NCI-H187 (cell line): ENCODE data around the gene FRMD4A.

ENCODE experiments used
- DNase-seq, 2 experiments: peaks; one replicate each; lab custom pipeline; 2025; lab: John Stamatoyannopoulos, UW

FRMD4A gene

DNA sequence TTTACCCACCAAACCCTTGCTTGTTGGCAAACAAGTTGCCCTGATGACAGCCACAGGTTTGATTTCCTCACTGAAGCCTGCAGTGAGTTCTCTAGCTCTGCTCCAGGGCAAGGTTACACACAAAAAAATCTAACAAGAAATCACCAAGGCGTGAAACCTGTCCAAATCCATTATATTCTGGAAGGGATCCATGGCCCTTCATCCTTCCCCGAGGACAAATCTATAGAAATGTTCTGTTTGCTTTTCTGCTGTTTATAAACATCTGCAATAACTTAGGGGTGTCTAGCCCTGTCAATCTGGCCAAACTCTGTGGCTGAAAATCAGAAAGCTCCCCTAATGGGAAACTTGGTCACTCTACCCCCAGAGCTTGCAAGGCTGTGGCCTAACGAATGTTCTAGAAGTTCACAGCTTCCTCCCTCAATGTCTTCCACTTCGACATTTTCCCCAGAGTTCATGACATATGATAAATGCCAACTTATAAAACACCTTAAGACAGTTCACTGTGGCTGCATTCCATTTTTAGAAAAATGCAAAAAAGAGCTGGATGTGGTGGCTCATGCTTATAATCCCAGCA is 579.4 kb downstream of the FRMD4A start:
- no peak for DNase-seq

DNA sequence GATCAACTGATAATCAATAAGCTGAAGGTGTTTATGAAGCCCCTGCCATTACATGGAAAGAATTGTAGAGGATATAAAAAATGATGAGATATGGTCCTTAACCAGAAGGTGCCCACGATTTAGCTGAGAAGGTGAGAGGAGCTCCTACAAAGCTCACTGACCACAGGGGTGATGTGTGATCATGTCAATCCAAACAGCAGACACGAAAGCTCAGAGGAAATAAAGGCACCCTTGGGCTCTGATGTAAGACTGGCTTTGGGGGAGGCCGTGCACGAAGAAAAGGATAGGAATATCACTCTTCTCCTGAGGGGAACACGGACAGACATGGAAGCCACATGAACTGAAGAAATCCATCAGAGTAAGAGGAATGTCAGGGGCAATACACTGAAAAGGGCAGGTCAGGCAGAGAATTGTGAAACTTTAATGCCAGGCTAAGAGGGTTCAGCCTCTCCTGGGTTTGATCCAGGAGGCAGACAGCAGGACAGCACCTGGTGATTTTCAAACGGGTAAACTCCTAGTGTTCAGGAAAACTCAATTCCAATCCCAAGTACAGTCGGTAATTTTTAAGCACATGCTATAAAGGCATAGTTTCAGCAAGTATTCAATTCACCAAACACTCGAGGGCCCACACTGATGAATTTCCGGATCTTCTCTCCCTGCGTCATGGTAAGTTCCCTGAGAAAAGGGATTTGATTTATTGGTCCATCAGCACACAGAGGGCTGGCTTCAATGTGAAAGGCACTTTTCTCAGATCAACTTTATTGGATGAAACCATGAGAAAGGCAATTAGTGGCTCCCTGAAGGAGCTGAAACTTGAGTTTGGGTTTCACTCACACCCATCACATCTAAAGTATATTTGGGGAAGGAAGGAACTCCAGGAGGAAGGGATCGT is 580.2 kb downstream of the FRMD4A start:
- no peak for DNase-seq

DNA sequence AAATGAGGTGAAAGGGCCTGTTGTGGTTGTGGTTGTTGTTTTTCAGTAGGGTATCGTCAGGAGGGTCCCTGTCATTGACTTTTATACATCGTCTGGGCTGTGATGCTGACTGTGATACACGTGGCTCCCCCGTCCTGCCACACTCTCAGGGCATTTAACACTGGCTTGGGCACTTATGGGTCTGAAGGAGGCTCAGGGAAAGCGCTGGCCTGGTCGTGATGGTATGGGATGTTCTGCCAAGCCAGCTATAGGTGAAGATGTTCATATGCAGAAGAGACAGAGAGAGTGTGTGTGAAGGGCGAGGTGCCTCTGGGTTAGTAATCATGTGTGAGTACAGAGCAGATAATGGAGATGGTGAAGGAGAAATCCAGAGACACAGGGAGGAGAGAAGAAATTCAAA is 585.5 kb downstream of the FRMD4A start:
- no peak for DNase-seq

DNA sequence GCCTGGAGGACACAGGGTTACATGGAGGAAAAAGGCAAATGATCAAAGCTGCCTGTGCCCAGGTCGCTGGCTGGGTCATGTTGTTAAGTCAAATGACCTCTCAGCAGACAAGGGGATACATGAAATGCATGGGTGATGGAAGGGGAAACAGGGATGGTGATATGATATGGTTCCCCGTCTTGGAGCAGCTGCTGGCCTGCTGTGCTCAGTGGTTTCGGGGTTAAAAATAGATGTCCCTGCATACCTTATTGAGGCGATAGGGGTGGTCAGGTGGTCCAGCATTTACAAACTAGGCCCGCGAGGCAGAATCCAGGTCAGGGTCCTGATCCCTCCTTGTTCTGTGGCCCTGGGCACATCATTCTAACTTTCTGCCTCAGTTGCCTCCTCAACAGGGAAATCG is 586.8 kb downstream of the FRMD4A start:
- DNase-seq, result no peak

DNA sequence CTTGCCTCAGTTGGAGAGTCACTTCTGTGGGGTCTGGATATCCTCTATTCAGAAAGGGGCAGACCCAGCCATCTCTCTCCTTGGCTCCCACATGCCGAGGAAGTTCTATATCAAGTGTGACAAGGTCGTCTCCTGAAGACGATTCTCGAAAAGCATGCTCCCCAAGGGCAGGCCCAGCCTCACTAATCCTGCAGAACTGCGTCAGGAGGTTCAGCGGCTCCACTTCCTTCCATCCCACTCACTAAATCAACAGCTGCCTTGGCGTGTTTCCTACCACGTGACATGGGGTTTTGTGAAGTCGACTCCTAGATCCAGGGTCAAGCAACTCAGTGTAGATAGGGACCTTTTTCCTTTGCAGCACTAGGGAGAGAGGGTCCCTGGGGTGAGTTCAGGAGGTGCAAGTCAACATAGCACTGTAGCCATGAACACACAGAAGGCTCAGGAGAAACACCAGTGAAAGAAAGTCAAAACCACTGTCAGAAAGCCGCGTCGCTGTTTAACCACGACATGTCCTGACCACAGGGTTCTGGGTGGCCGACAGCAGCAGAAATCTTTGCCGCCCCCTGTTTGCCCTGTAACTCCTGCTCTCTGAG is 587.5 kb downstream of the FRMD4A start:
- DNase-seq, result no peak

DNA sequence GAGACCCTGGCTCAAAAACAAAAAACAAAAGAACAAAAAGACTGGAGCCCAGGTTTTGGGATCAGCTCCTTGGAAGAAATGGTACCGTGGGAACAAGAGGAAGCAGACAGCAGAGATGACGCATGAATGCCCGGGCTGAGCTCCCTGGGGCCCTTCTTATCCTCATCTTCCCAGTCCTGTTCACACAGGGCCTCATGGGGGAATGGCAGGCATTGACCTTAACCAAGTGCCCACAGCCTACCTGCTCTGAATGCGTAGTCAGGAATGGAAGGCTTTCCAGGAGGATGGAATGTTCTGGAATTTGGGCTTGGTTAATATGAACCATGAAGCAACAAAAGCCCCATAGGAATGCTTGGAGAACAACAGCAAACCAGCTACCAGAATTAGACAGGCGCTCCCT is 589.3 kb downstream of the FRMD4A start:
- DNase-seq, result no peak

DNA sequence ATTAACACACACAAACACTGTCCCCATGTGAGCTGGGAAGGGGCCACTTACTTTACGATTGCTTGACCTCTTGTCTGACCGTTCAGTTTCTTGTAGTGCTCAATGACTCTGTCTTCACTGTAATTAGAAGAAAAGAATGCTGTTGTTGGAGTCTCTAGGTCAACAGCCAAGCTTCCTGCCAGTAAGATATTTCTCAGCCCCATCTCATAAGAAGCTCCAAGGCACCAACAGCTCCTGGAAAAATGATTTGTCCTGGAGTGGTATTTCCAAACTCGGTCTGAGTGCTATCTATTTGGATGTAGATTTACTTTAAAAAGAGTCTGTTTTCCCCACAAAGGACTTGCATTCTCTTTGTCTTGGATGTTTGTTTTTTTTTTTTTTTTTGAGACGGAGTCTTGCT is 590.3 kb downstream of the FRMD4A start:
- no peak for DNase-seq

DNA sequence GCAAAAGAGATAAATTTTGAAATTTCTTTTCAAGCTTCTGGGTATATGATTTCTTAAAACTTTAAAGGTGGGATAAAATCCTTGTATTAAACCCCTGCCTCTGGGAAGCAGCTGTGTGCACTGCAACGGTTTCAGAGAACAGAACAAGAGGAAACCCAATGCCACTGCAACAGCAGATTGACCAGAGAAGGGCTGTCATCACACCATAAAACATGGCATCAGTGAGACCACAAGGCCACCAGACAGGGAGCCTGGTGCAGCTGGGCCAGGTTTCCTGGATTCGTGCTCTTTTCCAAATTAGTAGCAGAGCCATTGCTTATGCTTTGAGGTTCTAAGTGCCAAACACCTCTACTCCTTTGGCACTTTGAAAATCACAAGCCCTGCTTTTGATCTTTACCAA is 591.5 kb downstream of the FRMD4A start:
- no peak for DNase-seq

DNA sequence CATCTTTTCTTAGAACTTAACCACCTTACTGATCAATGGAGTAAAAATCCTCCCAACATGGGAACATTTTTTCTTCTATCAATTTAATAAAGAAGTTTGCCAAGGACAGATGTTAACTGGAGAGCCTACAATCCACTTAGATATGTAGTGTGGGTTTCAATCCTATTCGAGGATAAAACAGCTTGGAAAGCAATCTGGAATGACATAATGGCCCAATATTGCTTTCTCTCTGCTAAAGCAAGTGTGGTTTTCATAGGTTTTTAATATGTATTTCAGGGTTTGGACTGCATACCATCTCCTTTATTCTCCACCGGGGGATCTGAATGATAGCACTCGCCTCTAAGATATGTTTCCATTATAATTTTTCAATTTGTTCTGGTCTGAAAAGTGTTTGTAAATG is 594.2 kb downstream of the FRMD4A start:
- DNase-seq, result no peak

DNA sequence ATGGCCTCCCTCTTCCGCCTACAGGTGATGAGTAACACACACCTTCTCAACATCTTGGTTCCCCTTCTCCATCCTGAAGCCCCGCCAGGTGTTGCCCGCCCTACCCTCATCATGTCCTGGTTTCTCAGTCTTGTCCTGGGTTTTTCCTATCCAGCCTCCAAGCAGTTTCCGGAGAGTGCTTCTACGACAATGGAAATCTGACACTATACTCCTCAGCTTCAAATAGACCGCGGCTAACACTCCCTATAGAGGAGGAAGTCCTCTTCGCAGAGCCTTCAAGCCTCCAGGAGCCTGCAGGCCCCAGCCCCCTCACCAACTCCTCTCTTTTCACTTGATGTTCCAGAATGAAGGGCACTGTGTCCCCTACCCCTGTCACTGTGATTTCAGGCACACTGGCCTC is 596.6 kb downstream of the FRMD4A start:
- DNase-seq, result peak in 1 of 2 experiments; percentile 25

DNA sequence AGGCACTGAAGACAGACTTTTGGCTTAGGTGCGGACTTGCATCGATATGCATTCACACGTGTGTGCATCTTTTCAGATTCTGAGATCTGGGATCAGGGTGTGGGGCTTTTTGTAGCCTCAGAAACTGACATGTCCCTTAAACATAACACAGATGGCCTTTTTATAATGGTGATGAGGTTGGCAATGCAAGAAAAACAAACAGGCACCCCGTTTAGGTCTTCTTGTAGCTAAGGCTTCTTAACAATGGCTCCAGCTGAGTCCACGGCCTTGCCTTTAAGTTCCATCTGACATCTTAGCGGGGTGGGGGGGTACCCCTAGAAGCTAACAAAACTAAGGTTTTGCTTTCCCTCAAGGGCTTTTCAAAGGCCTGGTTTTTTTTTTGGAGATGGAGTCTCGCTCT is 597.7 kb downstream of the FRMD4A start:
- no peak for DNase-seq

DNA sequence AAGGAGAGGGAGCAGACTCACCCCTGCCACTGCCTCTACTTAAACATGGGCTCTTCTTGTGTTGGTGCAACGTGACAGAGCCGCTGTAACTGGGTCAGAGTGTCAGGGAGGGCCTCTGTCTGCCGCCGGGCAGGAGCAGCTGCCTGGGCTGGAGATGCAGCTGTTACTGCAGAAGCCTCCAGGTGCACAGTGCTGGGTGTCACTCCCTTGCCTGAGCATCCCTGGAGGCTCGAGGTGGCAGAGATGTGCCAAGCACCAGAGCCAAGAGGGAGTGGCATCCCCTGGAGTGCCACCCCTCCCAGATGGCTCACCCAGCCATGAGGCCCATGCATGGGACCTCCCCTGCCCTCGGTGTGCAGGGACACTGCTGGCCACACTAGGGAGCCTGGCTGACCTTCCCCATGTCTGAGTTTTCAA is 598.3 kb downstream of the FRMD4A start:
- no peak for DNase-seq

DNA sequence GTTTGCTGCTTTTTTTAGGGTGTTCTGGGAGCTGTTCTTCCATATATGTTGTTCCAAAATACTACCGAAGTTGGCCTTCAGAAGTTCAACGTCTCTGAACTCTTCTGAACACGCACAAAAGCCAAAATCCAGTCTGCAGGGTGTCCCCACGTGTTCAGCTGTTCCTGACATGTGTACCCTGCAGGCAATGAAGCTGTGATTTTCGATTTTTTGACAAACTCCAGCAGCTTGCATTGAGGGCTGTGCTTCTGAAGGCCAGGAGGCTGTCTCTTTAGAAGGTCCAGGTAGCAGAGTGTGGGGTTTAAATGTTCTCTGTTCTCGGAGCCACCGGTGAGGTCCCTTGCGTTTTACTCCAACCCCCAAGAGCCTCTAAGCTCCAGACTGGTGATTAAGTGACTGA is 598.9 kb downstream of the FRMD4A start:
- no peak for DNase-seq

DNA sequence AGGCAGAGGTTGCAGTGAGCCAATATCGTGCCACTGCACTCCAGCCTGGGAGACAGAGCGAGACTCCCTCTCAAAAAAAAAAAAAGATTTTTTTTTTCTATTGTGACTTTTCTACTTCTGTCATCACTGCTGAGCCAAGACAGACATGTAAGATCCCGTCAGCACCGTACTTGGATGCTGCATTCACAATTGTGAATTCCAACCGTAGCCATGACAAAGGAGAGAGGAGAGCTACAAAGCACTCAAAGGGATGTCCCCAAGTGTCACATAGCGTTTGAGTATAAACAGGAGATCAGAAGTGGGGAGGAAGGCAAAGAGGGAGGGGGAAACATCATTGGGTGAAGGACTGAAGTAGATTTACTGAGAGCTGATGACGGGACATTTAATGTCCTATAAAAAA is 599.8 kb downstream of the FRMD4A start:
- DNase-seq, result no peak

DNA sequence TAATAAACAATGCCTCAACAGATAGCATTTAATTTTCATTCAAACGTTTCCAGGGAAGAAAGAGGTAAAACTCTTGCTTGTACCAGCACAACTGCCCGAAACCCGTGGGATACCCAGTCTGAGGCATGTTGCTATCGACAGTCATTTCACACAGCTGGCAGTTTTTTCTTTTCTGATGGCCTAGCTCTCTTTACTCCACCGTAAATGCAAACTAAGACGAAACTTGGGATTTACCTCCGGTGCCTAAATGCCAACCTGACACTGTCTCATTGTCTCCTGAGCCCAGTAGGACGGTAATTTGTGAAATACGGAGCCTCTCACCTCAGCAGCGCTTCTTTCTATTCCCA is 600.4 kb downstream of the FRMD4A start:
- DNase-seq, result no peak

DNA sequence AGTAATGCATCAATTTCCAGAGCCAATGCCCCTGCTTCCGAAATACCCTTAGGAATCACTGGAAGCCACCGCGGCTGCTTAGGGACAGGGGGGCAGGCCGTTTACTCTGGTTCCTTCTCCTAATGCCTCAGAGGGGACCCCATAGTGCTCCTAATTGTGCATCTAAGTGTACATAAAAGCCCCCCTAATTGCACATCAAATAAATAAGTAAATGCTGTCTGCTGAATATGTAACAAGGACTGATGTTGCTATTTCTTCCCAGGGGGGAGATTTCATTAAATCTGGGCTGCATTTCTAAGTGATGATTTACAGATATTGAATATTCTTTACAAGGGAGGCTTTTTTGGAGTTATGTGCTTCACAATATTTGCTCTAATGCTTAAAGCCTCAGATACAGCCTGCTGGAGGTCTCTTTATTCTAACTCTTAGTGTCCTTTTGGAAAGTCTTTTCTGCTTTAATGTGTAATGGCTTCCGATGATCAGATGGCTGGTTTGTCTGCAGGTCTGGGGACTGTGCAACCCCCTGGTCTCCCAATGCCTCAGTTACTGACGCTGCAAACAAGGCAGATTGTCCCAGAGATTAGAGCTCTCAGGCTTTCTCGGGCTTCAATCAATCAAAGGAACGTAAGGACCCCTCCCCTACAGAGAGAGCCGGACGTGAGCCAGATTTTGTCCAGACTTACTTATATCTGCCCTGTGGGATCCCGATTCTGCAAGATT is 601.0 kb downstream of the FRMD4A start:
- DNase-seq, result no peak

DNA sequence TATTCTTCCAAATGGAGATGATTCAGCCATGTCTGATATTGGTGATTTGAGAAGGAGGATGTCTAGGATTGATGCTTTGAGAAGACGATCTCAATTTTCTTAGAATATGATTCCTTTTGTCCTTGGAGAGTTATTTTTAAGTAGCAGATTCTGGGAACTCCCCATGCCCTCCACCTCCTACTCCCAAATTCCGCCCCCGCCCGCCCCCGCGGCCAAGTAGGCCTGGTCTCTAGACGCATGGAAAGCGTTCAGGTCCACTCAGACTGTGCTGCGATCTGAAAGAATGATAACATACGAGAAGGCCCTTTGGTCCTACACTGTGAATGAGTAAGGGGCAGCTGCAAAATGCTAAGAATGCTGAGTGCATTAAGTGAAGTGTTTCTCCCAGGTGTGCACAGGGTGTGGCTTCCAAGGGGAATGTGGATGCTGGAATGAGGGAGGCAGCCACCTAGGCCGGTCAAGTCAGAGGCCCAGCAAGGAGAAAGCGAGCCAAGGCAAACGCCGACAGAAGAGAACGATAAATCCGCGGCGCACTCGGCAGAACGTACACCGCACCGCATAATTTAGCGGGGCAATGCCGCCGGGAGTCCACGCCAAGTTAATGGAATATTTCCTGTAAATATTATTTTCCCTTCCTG is 601.7 kb downstream of the FRMD4A start:
- DNase-seq, result no peak

DNA sequence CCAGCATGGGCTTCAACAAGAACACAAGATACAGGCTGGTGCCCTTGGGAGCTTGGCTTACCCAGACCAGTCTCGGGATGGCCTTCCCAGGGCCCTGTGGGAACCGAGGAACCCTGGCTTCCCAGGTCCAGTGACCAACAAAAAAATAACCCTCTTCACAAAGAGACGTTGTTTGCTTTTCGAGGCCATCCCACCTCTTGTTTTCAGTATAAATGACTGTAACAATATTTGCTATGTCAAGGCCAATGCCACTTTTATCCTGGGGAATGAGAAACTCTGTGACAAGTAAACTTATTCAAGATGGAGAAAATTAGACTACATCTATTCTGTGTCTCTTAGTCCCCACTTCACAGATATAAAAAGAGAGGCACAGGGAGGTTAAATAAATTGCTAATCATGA is 605.1 kb downstream of the FRMD4A start:
- DNase-seq, result no peak

DNA sequence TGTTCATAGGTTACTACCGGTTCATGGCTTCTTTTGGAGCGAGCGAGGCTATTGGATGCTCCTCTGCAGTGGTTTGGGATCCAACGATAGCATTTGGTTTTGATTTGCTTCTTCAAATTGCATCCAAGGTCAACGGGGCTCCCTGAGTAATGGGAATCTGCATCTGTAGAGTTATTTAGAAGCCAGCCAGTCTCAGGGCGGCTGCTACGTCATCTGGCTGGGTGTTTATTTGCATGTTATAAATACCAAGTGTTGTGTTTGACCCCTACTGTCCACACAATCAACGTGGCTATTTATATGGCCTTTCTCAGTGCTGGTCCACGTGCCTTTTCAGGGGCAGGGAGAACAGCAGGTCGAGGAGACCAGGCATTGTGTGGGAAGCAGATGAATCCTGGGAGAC is 606.2 kb downstream of the FRMD4A start:
- DNase-seq, result no peak

DNA sequence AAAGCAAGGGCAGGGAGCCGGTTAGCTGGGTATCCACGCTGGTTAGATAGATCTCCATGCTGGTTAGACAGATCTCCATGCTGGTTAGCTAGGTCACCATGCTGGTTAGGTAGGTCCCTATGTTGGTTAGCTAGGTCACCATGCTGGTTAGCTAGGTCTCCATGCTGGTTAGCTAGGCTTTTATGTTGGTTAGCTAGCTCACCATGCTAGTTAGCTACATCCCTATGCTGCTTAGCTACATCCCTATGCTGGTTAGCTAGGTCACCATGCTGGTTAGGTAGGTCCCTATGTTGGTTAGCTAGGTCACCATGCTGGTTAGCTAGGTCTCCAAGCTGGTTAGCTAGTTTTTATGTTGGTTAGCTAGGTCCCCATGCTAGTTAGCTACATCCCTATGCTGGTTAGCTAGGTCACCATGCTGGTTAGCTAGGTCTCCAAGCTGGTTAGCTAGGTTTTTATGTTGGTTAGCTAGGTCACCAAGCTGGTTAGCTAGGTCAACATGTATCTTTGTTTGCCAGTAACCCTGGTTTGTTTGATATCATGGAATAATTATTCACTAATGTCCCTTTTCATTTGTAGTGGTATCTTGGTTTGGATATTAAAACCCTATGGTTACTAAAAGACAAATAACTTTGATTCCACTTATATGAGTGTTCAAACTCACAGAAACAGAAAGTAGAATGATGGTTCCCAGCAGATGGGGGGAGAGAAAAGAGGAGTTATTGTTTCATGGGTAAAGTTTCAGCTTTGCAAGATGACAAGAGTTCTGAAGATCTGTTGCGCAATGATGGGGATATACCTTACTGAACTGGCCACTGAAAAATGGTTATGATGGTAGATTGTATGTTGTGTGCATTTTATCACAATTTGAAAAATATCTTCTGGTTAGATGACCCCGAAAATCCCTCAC is 607.7 kb downstream of the FRMD4A start:
- no peak for DNase-seq

DNA sequence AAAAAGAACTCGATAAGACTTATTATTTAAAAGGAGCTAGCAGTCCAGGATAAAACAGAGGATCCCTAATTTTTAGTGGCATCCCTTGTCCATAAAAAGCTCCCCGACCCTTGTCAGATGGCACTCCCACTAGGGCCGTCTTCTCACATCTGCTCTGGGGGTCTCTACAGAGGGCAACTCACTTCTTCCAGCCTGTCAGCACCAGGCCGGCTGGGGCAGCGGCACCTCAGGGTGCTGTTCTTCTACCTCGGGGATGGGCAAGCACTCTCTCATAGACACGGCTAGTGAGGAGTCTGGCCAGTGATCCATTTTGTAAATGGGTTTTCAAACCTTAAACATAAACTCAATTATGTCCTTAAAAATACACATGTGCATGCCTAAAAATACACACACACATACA is 609.2 kb downstream of the FRMD4A start:
- DNase-seq, result no peak
